C4-2B (cell line): ENCODE results near the gene CTSE.

Source experiments
- CTCF ChIP-seq: fragments of 450-650 bp; conservative IDR thresholded peaks from 2 replicates; pipeline ENCODE4 v1.5.1; 2017; ENCODE audit warnings: mild to moderate bottlenecking
- ZFX ChIP-seq: fragments of 450-650 bp; IDR thresholded peaks from 2 replicates; pipeline ENCODE4 v1.6.1; 2017

GRCh38 chr1:206006946-206007345 is 16.7 kb downstream of the CTSE start:
- TF ChIP-seq CTCF (no peak), ZFX (no peak)
